Thyroid gland (tissue), 4 donors: ENCODE results near the gene SCAF4. TPM values are rescaled to one million over a fixed set of nuclear protein-coding genes. Genes with fewer than 3 reads are reported as not detected.

ENCODE experiments used
- DNase-seq, 2 donors: peaks; one replicate each; pipeline ENCODE4 v3.0.0-alpha.2; 2019
- H3K27ac ChIP-seq, 3 donors: fragments of 200-600 bp; sonication (generic); 1 replicate in 2 of 3; 2 replicates in 1 of 3; pipeline ENCODE4 v1.5.1; 2016 to 2019; ENCODE audit warnings: mild to moderate bottlenecking in 1 of 3, moderate library complexity in 1 of 3
- H3K27me3 ChIP-seq: fragments of 200-600 bp; sonication (generic); one replicate; pipeline ENCODE4 v1.5.1; 2019
- H3K36me3 ChIP-seq, 2 donors: fragments of 200-600 bp; sonication (generic); one replicate each; pipeline ENCODE4 v1.5.1; 2016 to 2019
- H3K4me1 ChIP-seq, 2 donors: fragments of 200-600 bp; sonication (generic); one replicate each; pipeline ENCODE4 v1.5.1; 2017 to 2019
- H3K4me3 ChIP-seq, 3 donors: fragments of 200-600 bp; sonication (generic); replicated peaks in 1 of 3; 1 replicate in 2 of 3; 2 replicates in 1 of 3; pipeline ENCODE4 v1.5.1; 2016; ENCODE audit warnings: mild to moderate bottlenecking in 1 of 3
- H3K9me3 ChIP-seq: fragments of 200-600 bp; sonication (generic); one replicate; pipeline ENCODE4 v1.5.1; 2017
- CTCF ChIP-seq, 6 experiments: fragments of 200-600 bp in 3 of 6; fragments of 450-650 bp in 3 of 6; sonication (generic) in 3 of 6; IDR thresholded peaks; one replicate each; pipeline ENCODE4 v1.5.1; 2016 to 2019; ENCODE audit warnings: antibody characterized with exemption in 6 of 6, mild to moderate bottlenecking in 2 of 6, inconsistent platforms in 1 of 6, moderate library complexity in 1 of 6
- POLR2A ChIP-seq, 2 donors: fragments of 450-650 bp; IDR thresholded peaks; one replicate each; pipeline ENCODE4 v1.6.1; 2017; ENCODE audit warnings: antibody characterized with exemption in 2 of 2, mild to moderate bottlenecking in 2 of 2, moderate library complexity in 1 of 2
- WGBS, 2 donors: methylation state at CpG; one replicate each; pipeline ENCODE4 v1.1.5; 2017; 5-methylcytosine and 5-hydroxymethylcytosine counted together
- intact Hi-C: fragments of 100-400 bp; cut with DNase I; formaldehyde crosslinking; loops from one replicate; pipeline ENCODE4 v1.15.1; 2023
- total RNA-seq, 4 donors: library from RNA; depleted of rRNA; stranded (reverse); fragments of >200 nt; gene quantifications; one replicate each; pipeline ENCODE4 v1.2.3, GENCODE V29; 2016

Gene SCAF4
- total RNA-seq, 4 donors from 2014 or later, result 13.0 to 27.4 (median 18.7) TPM

- DNase-seq, result peak; percentile 36 to 44
Observed at GRCh38 chr21:31731056-31731856, 662 bp downstream of the SCAF4 start.

GRCh38 chr21:31730712-31731055, 1.2 kb downstream of the SCAF4 start:
- WGBS, 2 donors, result 1% methylated on average over 14 of the region's 14 CpGs
- Histone ChIP-seq H3K36me3 (no peaks in the 10 kb centered on the region), H3K27me3 (no peaks in the 10 kb centered on the region), H3K4me3 (peak overlapping the region; percentile 71 to 99 (median 72)), H3K9me3 (no peaks in the 10 kb centered on the region), H3K27ac (peak overlapping the region in 1 of 3 donors; percentile 93), H3K4me1 (peaks cover 25 to 28% of the 10 kb centered on the region in 2 donors)
- intact Hi-C loops, result loop anchor here (5.0 kb wide), 1 partner anchor 73 kb away; the partner anchor contains the start of gene SOD1
- DNase-seq, result peak in 1 of 2 donors; percentile 10
- TF ChIP-seq CTCF (IDR thresholded peaks at IDR 0.05) (no peak), POLR2A (IDR thresholded peaks at IDR 0.05) (no peak)

More at GRCh38 chr21:31731056-31731856, 662 bp downstream of the SCAF4 start:
- H3K36me3 ChIP-seq, result no peaks in the 10 kb centered on the region
- peaks cover 25 to 28% of the 10 kb centered on the region in 2 donors for H3K4me1 ChIP-seq
- TF ChIP-seq CTCF (IDR thresholded peaks at IDR 0.05) (peak in 1 of 6 experiments; percentile 6), POLR2A (IDR thresholded peaks at IDR 0.05) (no peak)
- H3K27ac ChIP-seq, result peak overlapping the region; percentile 93 to 95 (median 93)
- intact Hi-C loops, result loop anchor here (5.0 kb wide), 1 partner anchor 74 kb away; the partner anchor contains the start of gene SOD1
- H3K4me3 ChIP-seq, result peak overlapping the region; percentile 71 to 99 (median 72)
- no peaks in the 10 kb centered on the region for H3K27me3 ChIP-seq
- WGBS, 2 donors, result 1% methylated on average over 14 to 20 of the region's 86 CpGs
- no peaks in the 10 kb centered on the region for H3K9me3 ChIP-seq

- no peak for DNase-seq
- peak overlapping the region in 2 of 3 donors; percentile 71 to 99 for H3K4me3 ChIP-seq
- 55 to 63% methylated on average over 4 of the region's 4 CpGs for WGBS, 2 donors
- no peaks in the 10 kb centered on the region for H3K9me3 ChIP-seq
- H3K27me3 ChIP-seq, result no peaks in the 10 kb centered on the region
- H3K36me3 ChIP-seq, result no peaks in the 10 kb centered on the region
- TF ChIP-seq CTCF (IDR thresholded peaks at IDR 0.05), result no peak
- no peak for TF ChIP-seq POLR2A (IDR thresholded peaks at IDR 0.05)
- no peak overlapping the region for H3K27ac ChIP-seq
- H3K4me1 ChIP-seq, result peaks cover 25 to 28% of the 10 kb centered on the region in 2 donors
- intact Hi-C loops, result loop anchor here (5.0 kb wide), 1 partner anchor 72 kb away; the partner anchor contains the start of gene SOD1
Observed at GRCh38 chr21:31729622-31730343, 2.1 kb downstream of the SCAF4 start.

GRCh38 chr21:31728952-31729351, 3.0 kb downstream of the SCAF4 start:
- intact Hi-C loops, result no loop called here

More at GRCh38 chr21:31728952-31729351, 3.0 kb downstream of the SCAF4 start:
- H3K9me3 ChIP-seq, result no peaks in the 10 kb centered on the region
- H3K27ac ChIP-seq, result no peak overlapping the region
- TF ChIP-seq POLR2A (IDR thresholded peaks at IDR 0.05), result no peak
- TF ChIP-seq CTCF (IDR thresholded peaks at IDR 0.05), result no peak
- H3K4me1 ChIP-seq, result peaks cover 27 to 28% of the 10 kb centered on the region in 2 donors
- no peak for DNase-seq
- no peaks in the 10 kb centered on the region for H3K36me3 ChIP-seq
- no peak overlapping the region for H3K4me3 ChIP-seq
- H3K27me3 ChIP-seq, result no peaks in the 10 kb centered on the region
- 91% methylated on average over 3 of the region's 3 CpGs for WGBS, 2 donors
